Activated B cell treated with CpG ODN at 0.5 μM for 24 hours (primary cell): ENCODE results near the gene PIK3C2G. TPM values are rescaled to one million over a fixed set of nuclear protein-coding genes. Genes with fewer than 3 reads are reported as not detected.

Experiments used
- ATAC-seq: fragments of 200-7000 bp; cut with Tn5 transposase; one replicate; pipeline ENCODE4 v1.10.0; 2021; ENCODE audit warnings: low read depth, mild to moderate bottlenecking, moderate library complexity
- CTCF ChIA-PET: fragments of 350-600 bp; sonication (Branson Sonifier 250); formaldehyde crosslinking; loops from one replicate; lab custom pipeline; 2021; ENCODE audit warnings: antibody characterized with exemption; lab: Charles Lee
- POLR2A ChIA-PET: fragments of 350-600 bp; sonication (Branson Sonifier 250); formaldehyde crosslinking; loops from one replicate; lab custom pipeline; 2021; ENCODE audit warnings: antibody characterized with exemption; lab: Charles Lee
- DNase-seq: peaks from one replicate; pipeline ENCODE4 v3.0.0; 2022
- H3K27ac Mint-ChIP-seq: one replicate; pipeline ENCODE4 v1.8.0; 2020; ENCODE audit warnings: mixed read lengths
- H3K27me3 Mint-ChIP-seq: one replicate; pipeline ENCODE4 v1.8.0; 2021; ENCODE audit warnings: mixed read lengths
- H3K36me3 Mint-ChIP-seq: one replicate; pipeline ENCODE4 v1.8.0; 2021; ENCODE audit warnings: low read depth, mixed read lengths
- H3K4me1 Mint-ChIP-seq: one replicate; pipeline ENCODE4 v1.8.0; 2021; ENCODE audit warnings: mixed read lengths
- H3K4me3 Mint-ChIP-seq: one replicate; pipeline ENCODE4 v1.8.0; 2020; ENCODE audit warnings: mild to moderate bottlenecking, mixed read lengths
- H3K9me3 Mint-ChIP-seq: one replicate; pipeline ENCODE4 v1.8.0; 2020; ENCODE audit warnings: mixed read lengths
- CTCF ChIP-seq: fragments of 200-600 bp; IDR thresholded peaks from one replicate; pipeline ENCODE4 v1.8.0; 2022; ENCODE audit warnings: antibody characterized with exemption, mild to moderate bottlenecking
- intact Hi-C: fragments of 100-400 bp; cut with micrococcal nuclease; formaldehyde crosslinking; loops from one replicate; pipeline ENCODE4 v1.15.1; 2024
- total RNA-seq: library from RNA; stranded (reverse); gene quantifications from 2 replicates; pipeline ENCODE4 v1.2.3, GENCODE V29; 2022

PIK3C2G gene
- total RNA-seq, 1 donor from 2014 or later, result not detected

GRCh38 chr12:18259906-18260682 is 1.2 kb upstream of the PIK3C2G start:
- intact Hi-C loops, result no loop called here
- H3K4me3 Mint-ChIP-seq, result no peak overlapping the region
- no peaks in the 10 kb centered on the region for H3K4me1 Mint-ChIP-seq
- DNase-seq (no peak), ATAC-seq (no peak)
- ChIA-PET CTCF (no interaction called here), POLR2A (no interaction called here)
- no peak for TF ChIP-seq CTCF
- no peaks in the 10 kb centered on the region for H3K36me3 Mint-ChIP-seq
- no peaks in the 10 kb centered on the region for H3K27me3 Mint-ChIP-seq
- H3K27ac Mint-ChIP-seq, result no peak overlapping the region
- no peaks in the 10 kb centered on the region for H3K9me3 Mint-ChIP-seq

GRCh38 chr12:18261906-18262305 is 588 bp downstream of the PIK3C2G start:
- intact Hi-C loops, result no loop called here
- H3K36me3 Mint-ChIP-seq, result no peaks in the 10 kb centered on the region
- ChIA-PET POLR2A (no interaction called here), CTCF (no interaction called here)
- DNase-seq (no peak), ATAC-seq (no peak)
- H3K4me1 Mint-ChIP-seq, result no peaks in the 10 kb centered on the region
- no peak for TF ChIP-seq CTCF
- H3K27me3 Mint-ChIP-seq, result no peaks in the 10 kb centered on the region
- no peaks in the 10 kb centered on the region for H3K9me3 Mint-ChIP-seq
- no peak overlapping the region for H3K4me3 Mint-ChIP-seq
- no peak overlapping the region for H3K27ac Mint-ChIP-seq

DNA sequence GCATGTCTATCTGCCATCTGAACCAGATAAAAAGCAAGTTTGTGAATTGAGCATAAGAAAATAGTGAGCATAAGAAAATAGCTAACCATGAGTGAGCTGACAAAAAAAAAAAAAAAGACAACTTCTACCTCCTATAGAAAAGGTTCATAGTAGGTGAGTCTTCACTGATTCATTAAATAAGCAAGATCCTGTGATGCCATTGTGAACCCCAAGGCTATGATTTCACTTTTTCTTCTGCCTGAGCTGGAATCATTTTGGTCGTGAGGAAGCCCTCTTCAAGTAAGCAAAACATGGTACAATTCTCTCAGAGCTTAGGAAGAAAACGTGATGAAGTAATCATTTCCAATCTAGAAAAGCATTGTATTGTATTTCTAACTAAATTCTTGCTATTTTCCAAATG is 1.2 kb downstream of the PIK3C2G start:
- H3K27me3 Mint-ChIP-seq, result no peaks in the 10 kb centered on the region
- H3K4me3 Mint-ChIP-seq, result no peak overlapping the region
- no peak for TF ChIP-seq CTCF
- POLR2A ChIA-PET, result no interaction called here
- H3K4me1 Mint-ChIP-seq, result no peaks in the 10 kb centered on the region
- CTCF ChIA-PET, result no interaction called here
- H3K36me3 Mint-ChIP-seq, result no peaks in the 10 kb centered on the region
- intact Hi-C loops, result no loop called here
- no peak overlapping the region for H3K27ac Mint-ChIP-seq
- ATAC-seq (no peak), DNase-seq (no peak)
- no peaks in the 10 kb centered on the region for H3K9me3 Mint-ChIP-seq

DNA sequence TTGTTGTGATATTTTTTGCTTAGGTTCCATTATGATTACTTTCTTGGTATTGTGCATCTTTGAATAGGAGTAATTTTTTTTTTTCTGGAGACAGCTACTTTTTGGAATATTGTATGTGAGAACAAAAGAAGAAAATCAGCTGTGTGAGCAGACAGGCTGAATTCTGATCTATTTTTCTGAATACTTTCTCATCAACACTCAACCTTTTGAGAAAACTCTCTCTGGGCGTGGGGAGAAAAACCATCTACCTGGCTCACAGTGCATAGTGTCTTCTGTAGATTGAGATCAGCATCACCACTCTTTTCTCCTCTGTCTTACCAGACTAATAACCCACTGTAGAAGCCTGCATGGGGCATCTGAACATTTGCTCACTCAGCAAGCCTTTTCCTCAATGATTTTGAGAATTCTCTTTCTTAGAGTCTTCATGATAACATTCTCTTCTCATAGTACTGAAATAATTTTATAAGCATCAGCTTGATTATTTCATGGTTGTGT is 3.3 kb downstream of the PIK3C2G start:
- CTCF ChIA-PET, result no interaction called here
- Mint-ChIP-seq H3K9me3 (no peaks in the 10 kb centered on the region), H3K27ac (no peak overlapping the region), H3K4me3 (no peak overlapping the region), H3K36me3 (no peaks in the 10 kb centered on the region), H3K4me1 (no peaks in the 10 kb centered on the region), H3K27me3 (no peaks in the 10 kb centered on the region)
- ATAC-seq (no peak), DNase-seq (no peak)
- no peak for TF ChIP-seq CTCF
- POLR2A ChIA-PET, result no interaction called here
- intact Hi-C loops, result no loop called here

DNA sequence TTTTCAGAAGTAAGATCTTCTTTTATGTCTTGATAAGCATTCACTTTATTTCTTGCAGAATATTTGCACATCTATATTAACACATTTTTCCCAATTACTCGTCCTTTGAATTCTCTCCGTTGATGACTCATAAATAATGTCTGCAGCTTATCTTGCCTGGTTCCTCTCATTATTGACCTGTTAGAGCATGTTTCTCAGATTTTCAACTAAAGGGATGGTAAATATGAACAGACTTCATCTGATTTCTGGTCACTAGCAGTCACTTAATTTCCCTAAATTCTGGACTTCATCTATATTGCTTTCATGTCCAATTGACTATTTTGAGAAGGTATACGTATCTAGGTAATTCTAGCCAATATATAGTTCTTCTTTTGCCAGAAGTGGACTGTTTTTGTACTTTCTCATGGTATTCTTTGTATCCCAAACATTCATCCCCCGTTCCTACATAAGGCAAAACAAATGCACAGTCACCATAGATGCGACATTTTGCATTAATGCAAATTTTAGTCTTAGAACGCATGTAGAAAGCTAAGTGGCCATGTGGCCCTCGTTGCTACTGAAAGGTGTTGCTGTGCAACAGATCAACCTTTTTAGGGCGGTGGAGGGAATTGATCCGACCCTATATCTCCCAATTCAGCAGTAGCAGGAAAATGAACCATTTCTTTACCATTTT is 6.2 kb downstream of the PIK3C2G start:
- ChIA-PET CTCF (no interaction called here), POLR2A (no interaction called here)
- H3K4me1 Mint-ChIP-seq, result no peaks in the 10 kb centered on the region
- no peak overlapping the region for H3K27ac Mint-ChIP-seq
- no peaks in the 10 kb centered on the region for H3K9me3 Mint-ChIP-seq
- H3K36me3 Mint-ChIP-seq, result no peaks in the 10 kb centered on the region
- DNase-seq (no peak), ATAC-seq (no peak)
- no peaks in the 10 kb centered on the region for H3K27me3 Mint-ChIP-seq
- intact Hi-C loops, result no loop called here
- TF ChIP-seq CTCF, result no peak
- H3K4me3 Mint-ChIP-seq, result no peak overlapping the region
